IMR-90 (cell line): ENCODE results near the gene FUT8. TPM values are rescaled to one million over a fixed set of nuclear protein-coding genes. Genes with fewer than 3 reads are reported as not detected.

Experiments used
- ATAC-seq: fragments of 200-7000 bp; cut with Tn5 transposase; 2 replicates; pipeline ENCODE4 v1.9.1; 2020; ENCODE audit warnings: low read depth, mild to moderate bottlenecking, moderate library complexity
- BruUV-seq: library from RNA; stranded (reverse); fragments of 400-500 nt; replicated peaks from 2 replicates; lab custom pipeline; 2021; lab: Mats Ljungman, UMichigan
- CTCF ChIA-PET: fragments of 300-600 bp; formaldehyde crosslinking; extraction: SDS; loops from one replicate; lab custom pipeline; 2021; ENCODE audit warnings: antibody characterized with exemption; lab: Yijun Ruan, JAX
- POLR2A ChIA-PET: fragments of 300-600 bp; sonication (Branson Sonifier 250); formaldehyde crosslinking; loops from one replicate; lab custom pipeline; 2022; ENCODE audit warnings: antibody characterized with exemption; ENCODE audit not compliant: unreplicated experiment; lab: Charles Lee
- DNase-seq: peaks from one replicate; pipeline ENCODE4 v3.0.0; 2013
- H2AFZ ChIP-seq: replicated peaks from 2 replicates; pipeline ENCODE3; 2013; ENCODE audit warnings: low read length, mild to moderate bottlenecking; ENCODE audit not compliant: poor library complexity
- H2AK5ac ChIP-seq: 2 replicates; pipeline ENCODE4 v1.6.1; 2013; ENCODE audit warnings: low read depth, low read length, inconsistent platforms
- H2AK9ac ChIP-seq: replicated peaks from 2 replicates; pipeline ENCODE3; 2013; ENCODE audit warnings: mild to moderate bottlenecking, low read depth, low read length, moderate library complexity; ENCODE audit not compliant: poor library complexity
- H2BK120ac ChIP-seq: 2 replicates; pipeline ENCODE4 v1.6.1; 2013; ENCODE audit warnings: low read depth, low read length, inconsistent platforms
- H2BK15ac ChIP-seq: 3 replicates; pipeline ENCODE4 v1.6.1; 2013; ENCODE audit warnings: low read depth, low read length, inconsistent platforms
- H2BK20ac ChIP-seq: 2 replicates; pipeline ENCODE4 v1.6.1; 2013; ENCODE audit warnings: low read depth, mild to moderate bottlenecking, inconsistent platforms, low read length, moderate library complexity
- H2BK5ac ChIP-seq: 2 replicates; pipeline ENCODE4 v1.6.1; 2013; ENCODE audit warnings: mild to moderate bottlenecking, low read depth, low read length, inconsistent platforms; ENCODE audit not compliant: poor library complexity, severe bottlenecking
- H3K14ac ChIP-seq: replicated peaks from 2 replicates; pipeline ENCODE4 v1.6.1; 2013; ENCODE audit warnings: low read depth, low read length, inconsistent platforms
- H3K18ac ChIP-seq: 2 replicates; pipeline ENCODE4 v1.6.1; 2013; ENCODE audit warnings: low read depth, low read length, control low read depth
- H3K23ac ChIP-seq: 2 replicates; pipeline ENCODE4 v1.6.1; 2013; ENCODE audit warnings: low read depth, low read length, inconsistent platforms
- H3K27ac ChIP-seq: 2 replicates; pipeline ENCODE4 v1.5.1; 2013; ENCODE audit warnings: mild to moderate bottlenecking, control low read depth, low read length; ENCODE audit not compliant: insufficient read depth
- H3K27me3 ChIP-seq: 2 replicates; pipeline ENCODE4 v1.6.1; 2013; ENCODE audit warnings: low read length; ENCODE audit not compliant: control insufficient read depth, insufficient read depth
- H3K36me3 ChIP-seq: 2 replicates; pipeline ENCODE4 v1.6.1; 2013; ENCODE audit warnings: low read length, mixed read lengths; ENCODE audit not compliant: control insufficient read depth, insufficient read depth
- H3K4ac ChIP-seq: 2 replicates; pipeline ENCODE4 v1.6.1; 2013; ENCODE audit warnings: low read depth, low read length, inconsistent platforms
- H3K4me1 ChIP-seq: 2 replicates; pipeline ENCODE4 v1.6.1; 2013; ENCODE audit warnings: low read length, mixed read lengths; ENCODE audit not compliant: control insufficient read depth, insufficient read depth
- H3K4me2 ChIP-seq: 2 replicates; pipeline ENCODE4 v1.6.1; 2013; ENCODE audit warnings: low read depth, mild to moderate bottlenecking, control low read depth, low read length, moderate library complexity
- H3K4me3 ChIP-seq: 2 replicates; pipeline ENCODE4 v1.5.1; 2013; ENCODE audit warnings: low read depth, mild to moderate bottlenecking, control low read depth, low read length, moderate library complexity; ENCODE audit not compliant: insufficient read depth
- H3K56ac ChIP-seq: 2 replicates; pipeline ENCODE4 v1.6.1; 2013; ENCODE audit warnings: low read length, inconsistent platforms; ENCODE audit not compliant: insufficient read depth; ENCODE audit errors: extremely low read depth
- H3K79me1 ChIP-seq, 2 experiments: 2 replicates each; pipeline ENCODE4 v1.6.1; 2013; ENCODE audit warnings: low read length in 2 of 2, inconsistent platforms in 1 of 2, low read depth in 1 of 2
- H3K9ac ChIP-seq: 2 replicates; pipeline ENCODE4 v1.6.1; 2013; ENCODE audit warnings: low read depth, low read length, control low read depth
- H3K9me1 ChIP-seq: 2 replicates; pipeline ENCODE4 v1.6.1; 2013; ENCODE audit warnings: low read length, inconsistent platforms; ENCODE audit not compliant: insufficient read depth
- H3K9me3 ChIP-seq: 2 replicates; pipeline ENCODE4 v1.6.1; 2013; ENCODE audit warnings: low read length; ENCODE audit not compliant: control insufficient read depth, insufficient read depth
- H4K20me1 ChIP-seq: 2 replicates; pipeline ENCODE4 v1.6.1; 2013; ENCODE audit warnings: low read length, inconsistent platforms; ENCODE audit not compliant: insufficient read depth
- H4K5ac ChIP-seq: 2 replicates; pipeline ENCODE4 v1.6.1; 2013; ENCODE audit warnings: mild to moderate bottlenecking, low read depth, low read length, control low read depth
- H4K8ac ChIP-seq, 2 experiments: 2 replicates each; pipeline ENCODE4 v1.6.1; 2013; ENCODE audit warnings: low read depth in 2 of 2, low read length in 2 of 2, control low read depth in 1 of 2, inconsistent platforms in 1 of 2
- H4K91ac ChIP-seq: 2 replicates; pipeline ENCODE4 v1.6.1; 2013; ENCODE audit warnings: low read depth, low read length, inconsistent platforms; ENCODE audit not compliant: insufficient read depth
- CEBPB ChIP-seq: IDR thresholded peaks from 2 replicates; pipeline ENCODE4 v1.6.1; 2012; ENCODE audit warnings: low read depth, low read length, improper control_type of control experiment
- FOS ChIP-seq: fragments of 150-350 bp; IDR thresholded peaks from 2 replicates; pipeline ENCODE4 v1.6.1; 2016; ENCODE audit warnings: low read depth, low read length
- MAFK ChIP-seq: IDR thresholded peaks from 2 replicates; pipeline ENCODE4 v1.6.1; 2012; ENCODE audit warnings: low read depth, low read length, improper control_type of control experiment
- MAZ ChIP-seq: IDR thresholded peaks from 2 replicates; pipeline ENCODE4 v1.6.1; 2012; ENCODE audit warnings: low read depth, mild to moderate bottlenecking, low read length, improper control_type of control experiment, moderate library complexity, borderline replicate concordance
- NFE2L2 ChIP-seq: fragments of 150-350 bp; IDR thresholded peaks from 2 replicates; pipeline ENCODE4 v1.6.1; 2016; ENCODE audit warnings: low read depth, mild to moderate bottlenecking, low read length
- POLR2A ChIP-seq: IDR thresholded peaks from 2 replicates; pipeline ENCODE4 v1.6.1; 2012; ENCODE audit warnings: mild to moderate bottlenecking, low read depth, low read length
- RAD21 ChIP-seq: IDR thresholded peaks from 2 replicates; pipeline ENCODE4 v1.6.1; 2012; ENCODE audit warnings: low read length, improper control_type of control experiment
- RCOR1 ChIP-seq: IDR thresholded peaks from 2 replicates; pipeline ENCODE4 v1.6.1; 2012; ENCODE audit warnings: mild to moderate bottlenecking, low read length, improper control_type of control experiment; ENCODE audit not compliant: insufficient replicate concordance
- RFX5 ChIP-seq: IDR thresholded peaks from 2 replicates; pipeline ENCODE4 v1.8.0; 2012; ENCODE audit warnings: low read depth, mild to moderate bottlenecking, low read length, moderate library complexity
- SMC3 ChIP-seq: fragments of 150-350 bp; IDR thresholded peaks from 2 replicates; pipeline ENCODE4 v1.6.1; 2016; ENCODE audit warnings: low read depth, mild to moderate bottlenecking, antibody characterized with exemption, low read length, moderate library complexity
- WGBS, 2 experiments: methylation state at CpG; one replicate each; pipeline versions ENCODE4 v1.1.5 to v1.1.7; 2013; ENCODE audit warnings: missing lambda C conversion rate in 2 of 2; ENCODE audit not compliant: insufficient read length in 1 of 2; ENCODE audit errors: extremely low coverage in 2 of 2; 5-methylcytosine and 5-hydroxymethylcytosine counted together
- dilution Hi-C: fragments of 300-500 bp; cut with HindIII; formaldehyde crosslinking; loops from one replicate; pipeline ENCODE4 v1.14.3; 2018; ENCODE audit warnings: low sequenced_read_pairs; ENCODE audit not compliant: unreplicated experiment
- in situ Hi-C: fragments of 300-500 bp; cut with MboI; formaldehyde crosslinking; loops from 3 replicates; pipeline ENCODE4 v1.14.3; 2019; ENCODE audit warnings: low sequenced_read_pairs, inconsistent platforms, mixed read lengths
- intact Hi-C: fragments of 100-400 bp; cut with micrococcal nuclease; formaldehyde crosslinking; loops from 2 replicates; pipeline ENCODE4 v1.10.0; 2022
- polyA plus RNA-seq, 3 experiments: library from polyadenylated mRNA; depleted of rRNA; stranded (reverse); fragments of >200 nt; gene quantifications; 2 replicates each; pipeline ENCODE4 v1.2.3, GENCODE V29; 2012; ENCODE audit warnings: low replicate concordance in 1 of 3
- total RNA-seq: library from RNA; depleted of rRNA; stranded (reverse); fragments of >200 nt; gene quantifications from 2 replicates; pipeline ENCODE4 v1.2.3, GENCODE V29; 2012
- TF ChIP-seq, protein P1 (sequence below): fragments of 150-350 bp; IDR thresholded peaks from 2 replicates; pipeline ENCODE4 v1.6.1; 2017; ENCODE audit warnings: mild to moderate bottlenecking, antibody characterized with exemption, low read length, low read depth
- TF ChIP-seq, protein P2 (sequence below): fragments of 150-350 bp; IDR thresholded peaks from 2 replicates; pipeline ENCODE4 v1.6.1; 2016; ENCODE audit warnings: low read depth, mild to moderate bottlenecking, low read length, moderate library complexity, borderline replicate concordance

Gene FUT8
- total and polyA plus RNA-seq, 2 of the 4 experiments (the other 2 are of a cell fraction), result 15.6 to 72.9 TPM

DNA sequence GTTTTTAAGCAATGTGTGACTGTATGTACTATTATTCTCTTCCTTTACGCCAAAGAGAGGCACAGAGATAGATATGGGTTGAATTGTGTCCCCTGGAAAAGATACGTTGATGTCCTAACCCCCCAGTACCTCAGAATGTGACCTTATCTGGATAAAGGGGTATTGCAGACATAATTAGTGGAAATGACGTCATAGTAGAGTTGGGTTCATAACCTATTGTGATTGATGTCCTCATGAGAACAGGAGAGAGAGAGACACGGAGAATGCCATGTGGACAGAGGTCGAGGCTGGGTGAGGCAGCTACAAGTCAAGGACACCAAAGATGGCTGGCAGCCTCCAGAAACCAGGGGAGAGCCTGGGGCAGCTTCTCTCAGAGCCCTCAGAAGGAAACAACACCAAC, 376.3 kb downstream of the FUT8 start:
- no peak overlapping the region for H3K23ac ChIP-seq
- H3K4me1 ChIP-seq, result no peaks in the 10 kb centered on the region
- no peak overlapping the region for H3K4me3 ChIP-seq
- no peak overlapping the region for H4K91ac ChIP-seq
- H3K27ac ChIP-seq, result no peak overlapping the region
- H3K9me1 ChIP-seq, result peaks cover 2% of the 10 kb centered on the region; the same call in 1 of the 2 replicates
- WGBS, 2 experiments, result no CpG with 5 or more reads among the region's 5 CpGs
- intact Hi-C loops, result no loop called here
- no peak overlapping the region for H4K5ac ChIP-seq
- H3K36me3 ChIP-seq, result no peaks in the 10 kb centered on the region
- H3K79me1 ChIP-seq, result no peaks in the 10 kb centered on the region
- no peak overlapping the region for H2AK9ac ChIP-seq
- TF ChIP-seq, protein P1, sequence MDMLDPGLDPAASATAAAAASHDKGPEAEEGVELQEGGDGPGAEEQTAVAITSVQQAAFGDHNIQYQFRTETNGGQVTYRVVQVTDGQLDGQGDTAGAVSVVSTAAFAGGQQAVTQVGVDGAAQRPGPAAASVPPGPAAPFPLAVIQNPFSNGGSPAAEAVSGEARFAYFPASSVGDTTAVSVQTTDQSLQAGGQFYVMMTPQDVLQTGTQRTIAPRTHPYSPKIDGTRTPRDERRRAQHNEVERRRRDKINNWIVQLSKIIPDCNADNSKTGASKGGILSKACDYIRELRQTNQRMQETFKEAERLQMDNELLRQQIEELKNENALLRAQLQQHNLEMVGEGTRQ, result no peak
- TF ChIP-seq MAFK (no peak), MAZ (no peak), RFX5 (no peak), NFE2L2 (no peak), POLR2A (no peak), CEBPB (no peak), RAD21 (no peak), RCOR1 (no peak), FOS (no peak), SMC3 (no peak)
- TF ChIP-seq, protein P2, sequence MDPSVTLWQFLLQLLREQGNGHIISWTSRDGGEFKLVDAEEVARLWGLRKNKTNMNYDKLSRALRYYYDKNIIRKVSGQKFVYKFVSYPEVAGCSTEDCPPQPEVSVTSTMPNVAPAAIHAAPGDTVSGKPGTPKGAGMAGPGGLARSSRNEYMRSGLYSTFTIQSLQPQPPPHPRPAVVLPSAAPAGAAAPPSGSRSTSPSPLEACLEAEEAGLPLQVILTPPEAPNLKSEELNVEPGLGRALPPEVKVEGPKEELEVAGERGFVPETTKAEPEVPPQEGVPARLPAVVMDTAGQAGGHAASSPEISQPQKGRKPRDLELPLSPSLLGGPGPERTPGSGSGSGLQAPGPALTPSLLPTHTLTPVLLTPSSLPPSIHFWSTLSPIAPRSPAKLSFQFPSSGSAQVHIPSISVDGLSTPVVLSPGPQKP, result no peak
- DNase-seq (no peak), ATAC-seq (no peak)
- no peak overlapping the region for H3K56ac ChIP-seq
- no peak overlapping the region for H2BK20ac ChIP-seq
- H3K27me3 ChIP-seq, result peaks cover 4% of the 10 kb centered on the region
- ChIA-PET POLR2A (no interaction called here), CTCF (no interaction called here)
- no peak overlapping the region for H3K4ac ChIP-seq
- dilution Hi-C loops, result no loop called here
- no peak overlapping the region for H4K8ac ChIP-seq
- in situ Hi-C loops, result no loop called here
- H2BK15ac ChIP-seq, result no peak overlapping the region
- H3K18ac ChIP-seq, result no peak overlapping the region
- no peak overlapping the region for H2BK5ac ChIP-seq
- no peak overlapping the region for H2AK5ac ChIP-seq
- H2AFZ ChIP-seq, result no peak overlapping the region
- no peak overlapping the region for H3K14ac ChIP-seq
- no peaks in the 10 kb centered on the region; the same call in 1 of the 2 replicates for H4K20me1 ChIP-seq
- H2BK120ac ChIP-seq, result no peak overlapping the region
- H3K9me3 ChIP-seq, result no peaks in the 10 kb centered on the region
- H3K9ac ChIP-seq, result no peak overlapping the region
- no peak overlapping the region for H3K4me2 ChIP-seq
- no TSS peak for BruUV-seq
